ENCODE results near the gene MMP2.
A peak's percentile ranks its signal among the peaks of the same experiment; 100 is the strongest.

MMP2 gene

DNA sequence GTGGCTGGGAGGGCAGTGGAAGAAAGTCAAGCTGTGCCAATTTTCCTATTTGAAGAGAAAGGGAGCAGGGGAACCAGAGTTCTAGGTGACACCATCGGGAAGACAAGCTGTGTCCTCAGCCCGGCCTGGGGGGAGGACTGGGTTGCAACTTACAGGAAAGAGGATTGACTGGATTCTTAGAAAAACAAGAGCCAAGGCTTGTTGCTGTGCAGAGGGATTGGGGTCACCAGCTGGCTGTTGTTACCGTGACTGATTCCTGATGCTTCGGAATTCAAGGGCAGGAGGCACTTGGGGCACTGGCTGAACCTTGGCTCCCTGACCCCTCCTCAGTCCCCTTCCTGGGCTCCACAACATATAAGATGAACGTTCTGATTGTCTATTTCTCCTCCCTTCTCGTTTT is 16.8 kb upstream of the MMP2 start:
- H3F3A ChIP-seq (ENCODE audit: insufficient read depth, low read length), result no peaks in the 10 kb centered on the region
- no peaks in the 10 kb centered on the region for H3K9me2 ChIP-seq (replicated peaks; ENCODE audit: insufficient read depth, low read length)
- no peaks in the 10 kb centered on the region for H3K27me3 ChIP-seq (replicated peaks; ENCODE audit: insufficient read depth, low read length)
- no peak overlapping the region for H3K9ac ChIP-seq (ENCODE audit: low read length)
- no peaks in the 10 kb centered on the region for H3K36me3 ChIP-seq (replicated peaks; ENCODE audit: insufficient read depth, low read length)
- no peak overlapping the region for H3K4me3 ChIP-seq (ENCODE audit: low read length)
- no peaks in the 10 kb centered on the region for H4K20me1 ChIP-seq (ENCODE audit: insufficient read depth, low read length)
- no peak overlapping the region for H2AFZ ChIP-seq (ENCODE audit: low read length)
- TF ChIP-seq, protein P1, sequence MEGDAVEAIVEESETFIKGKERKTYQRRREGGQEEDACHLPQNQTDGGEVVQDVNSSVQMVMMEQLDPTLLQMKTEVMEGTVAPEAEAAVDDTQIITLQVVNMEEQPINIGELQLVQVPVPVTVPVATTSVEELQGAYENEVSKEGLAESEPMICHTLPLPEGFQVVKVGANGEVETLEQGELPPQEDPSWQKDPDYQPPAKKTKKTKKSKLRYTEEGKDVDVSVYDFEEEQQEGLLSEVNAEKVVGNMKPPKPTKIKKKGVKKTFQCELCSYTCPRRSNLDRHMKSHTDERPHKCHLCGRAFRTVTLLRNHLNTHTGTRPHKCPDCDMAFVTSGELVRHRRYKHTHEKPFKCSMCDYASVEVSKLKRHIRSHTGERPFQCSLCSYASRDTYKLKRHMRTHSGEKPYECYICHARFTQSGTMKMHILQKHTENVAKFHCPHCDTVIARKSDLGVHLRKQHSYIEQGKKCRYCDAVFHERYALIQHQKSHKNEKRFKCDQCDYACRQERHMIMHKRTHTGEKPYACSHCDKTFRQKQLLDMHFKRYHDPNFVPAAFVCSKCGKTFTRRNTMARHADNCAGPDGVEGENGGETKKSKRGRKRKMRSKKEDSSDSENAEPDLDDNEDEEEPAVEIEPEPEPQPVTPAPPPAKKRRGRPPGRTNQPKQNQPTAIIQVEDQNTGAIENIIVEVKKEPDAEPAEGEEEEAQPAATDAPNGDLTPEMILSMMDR (IDR thresholded peaks at IDR 0.05; ENCODE audit: low read length), result no peak
- TF ChIP-seq EZH2 (optimal IDR thresholded peaks at IDR 0.05; ENCODE audit: low read depth, low read length) (no peak), EZH2phosphoT487 (IDR thresholded peaks at IDR 0.05; ENCODE audit: low read length) (no peak)
- no peak for DNase-seq
- H3K79me2 ChIP-seq (ENCODE audit: low read length), result no peaks in the 10 kb centered on the region
- no peaks in the 10 kb centered on the region for H3K4me1 ChIP-seq (ENCODE audit: low read length)
- H3K4me2 ChIP-seq (ENCODE audit: low read depth, low read length), result no peak overlapping the region
- no peak overlapping the region for H3K27ac ChIP-seq (ENCODE audit: low read length)
- H3K9me3 ChIP-seq (replicated peaks; ENCODE audit: insufficient read depth, low read length), result no peaks in the 10 kb centered on the region

DNA sequence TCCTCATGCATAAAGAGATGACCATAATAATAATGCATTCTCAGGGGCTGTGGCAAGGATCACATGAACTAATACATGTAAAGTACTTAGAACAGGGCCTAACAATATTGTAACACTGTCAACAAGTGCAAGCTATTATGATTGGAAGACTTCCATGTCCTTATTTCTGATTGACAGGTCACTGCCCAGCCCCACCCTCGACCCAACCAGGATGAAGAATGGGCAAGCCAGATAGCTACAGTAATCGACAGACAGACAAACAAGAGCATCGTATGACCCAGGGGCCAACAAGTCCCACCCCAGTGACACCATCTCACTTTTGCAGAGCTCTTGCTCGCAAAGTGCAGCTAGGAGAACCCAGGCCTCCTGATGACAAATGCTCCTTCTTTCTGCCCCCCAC is 14.6 kb upstream of the MMP2 start:
- DNase-seq, result no peak
- no peaks in the 10 kb centered on the region for H3K27me3 ChIP-seq (replicated peaks; ENCODE audit: insufficient read depth, low read length)
- no peak overlapping the region for H3K9ac ChIP-seq (ENCODE audit: low read length)
- no peaks in the 10 kb centered on the region for H3K9me3 ChIP-seq (replicated peaks; ENCODE audit: insufficient read depth, low read length)
- no peaks in the 10 kb centered on the region for H4K20me1 ChIP-seq (ENCODE audit: insufficient read depth, low read length)
- H3K4me1 ChIP-seq (ENCODE audit: low read length), result no peaks in the 10 kb centered on the region
- H3K4me2 ChIP-seq (ENCODE audit: low read depth, low read length), result no peak overlapping the region
- H3F3A ChIP-seq (ENCODE audit: insufficient read depth, low read length), result no peaks in the 10 kb centered on the region
- no peak overlapping the region for H2AFZ ChIP-seq (ENCODE audit: low read length)
- TF ChIP-seq EZH2phosphoT487 (IDR thresholded peaks at IDR 0.05; ENCODE audit: low read length) (no peak), EZH2 (optimal IDR thresholded peaks at IDR 0.05; ENCODE audit: low read depth, low read length) (no peak)
- TF ChIP-seq, protein P1 (IDR thresholded peaks at IDR 0.05; ENCODE audit: low read length), result no peak
- no peak overlapping the region for H3K27ac ChIP-seq (ENCODE audit: low read length)
- no peaks in the 10 kb centered on the region for H3K79me2 ChIP-seq (ENCODE audit: low read length)
- no peaks in the 10 kb centered on the region for H3K9me2 ChIP-seq (replicated peaks; ENCODE audit: insufficient read depth, low read length)
- H3K4me3 ChIP-seq (ENCODE audit: low read length), result no peak overlapping the region
- no peaks in the 10 kb centered on the region for H3K36me3 ChIP-seq (replicated peaks; ENCODE audit: insufficient read depth, low read length)

DNA sequence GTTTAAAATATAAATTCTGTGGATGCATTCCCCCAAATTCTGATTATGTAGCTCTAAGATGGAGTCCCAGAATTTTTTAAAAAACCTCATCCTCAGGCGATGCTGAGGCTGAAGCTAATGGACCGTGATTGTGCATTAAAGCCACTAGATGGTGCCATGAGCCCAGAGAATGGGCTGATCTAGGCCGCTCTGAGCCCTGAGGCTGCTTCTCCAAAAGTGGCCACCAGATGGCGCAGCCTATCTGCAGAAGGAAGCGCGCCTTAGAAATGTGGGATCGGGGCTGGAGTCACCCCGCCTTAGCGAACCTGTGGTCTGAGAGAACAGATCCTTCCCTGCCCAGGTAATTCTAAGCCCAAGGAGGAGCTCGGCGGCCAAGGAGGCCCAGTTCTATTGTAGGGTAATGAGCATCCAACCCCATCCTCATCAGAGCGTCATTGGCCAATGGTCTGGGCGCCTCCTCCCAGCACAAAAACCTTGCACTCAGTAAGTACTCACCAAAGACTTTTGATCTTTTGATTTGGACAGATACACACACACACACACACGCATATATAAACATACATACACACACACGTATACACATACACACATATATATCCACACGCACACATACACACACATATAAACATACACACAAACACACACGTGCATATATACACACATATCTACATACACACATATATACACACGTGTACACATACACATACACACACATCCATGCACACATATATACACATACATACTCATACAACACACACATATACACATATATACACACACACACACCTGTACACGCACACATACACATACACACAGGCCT is 13.7 kb upstream of the MMP2 start:
- Histone ChIP-seq H3K4me3 (ENCODE audit: low read length) (no peak overlapping the region), H3K36me3 (replicated peaks; ENCODE audit: insufficient read depth, low read length) (no peaks in the 10 kb centered on the region), H3K4me1 (ENCODE audit: low read length) (no peaks in the 10 kb centered on the region), H4K20me1 (ENCODE audit: insufficient read depth, low read length) (no peaks in the 10 kb centered on the region), H3K4me2 (ENCODE audit: low read depth, low read length) (peak overlapping the region; percentile 24; the same call in 1 of the 2 replicates), H3F3A (ENCODE audit: insufficient read depth, low read length) (no peaks in the 10 kb centered on the region), H3K9ac (ENCODE audit: low read length) (no peak overlapping the region), H3K27me3 (replicated peaks; ENCODE audit: insufficient read depth, low read length) (no peaks in the 10 kb centered on the region), H2AFZ (ENCODE audit: low read length) (no peak overlapping the region), H3K9me3 (replicated peaks; ENCODE audit: insufficient read depth, low read length) (no peaks in the 10 kb centered on the region), H3K79me2 (ENCODE audit: low read length) (no peaks in the 10 kb centered on the region), H3K9me2 (replicated peaks; ENCODE audit: insufficient read depth, low read length) (no peaks in the 10 kb centered on the region), H3K27ac (ENCODE audit: low read length) (no peak overlapping the region)
- TF ChIP-seq, protein P1 (IDR thresholded peaks at IDR 0.05; ENCODE audit: low read length), result peak; percentile 100
- TF ChIP-seq EZH2 (optimal IDR thresholded peaks at IDR 0.05; ENCODE audit: low read depth, low read length), result no peak
- peak; percentile 80 for DNase-seq
